HepG2 (cell line): ENCODE data around the gene GPRC5B. TPM values are rescaled to one million over a fixed set of nuclear protein-coding genes. Genes with fewer than 3 reads are reported as not detected.
A peak's percentile ranks its signal among the peaks of the same experiment; 100 is the strongest.

Experiments
- ATF7-NPFF ChIP-seq: sonication (generic); formaldehyde crosslinking; IDR thresholded peaks from 2 replicates; pipeline ENCODE4 v1.8.1; 2023; ENCODE audit warnings: mild to moderate bottlenecking, low read depth, missing genetic modification reagents, moderate library complexity
- BRF2 ChIP-seq: sonication (generic); formaldehyde crosslinking; IDR thresholded peaks from 2 replicates; pipeline ENCODE4 v1.8.1; 2022; ENCODE audit warnings: mild to moderate bottlenecking, missing genetic modification reagents
- EED ChIP-seq: sonication (generic); formaldehyde crosslinking; IDR thresholded peaks from 2 replicates; pipeline ENCODE4 v1.5.0; 2020; ENCODE audit warnings: mild to moderate bottlenecking, missing genetic modification reagents
- HMGXB4 ChIP-seq, 2 experiments: sonication (generic) in 1 of 2; formaldehyde crosslinking in 1 of 2; IDR thresholded peaks; 2 replicates each; pipeline versions ENCODE4 v1.4.0 to v1.6.1; 2018 to 2020; ENCODE audit warnings: missing genetic modification reagents in 2 of 2, borderline replicate concordance in 1 of 2, low read depth in 1 of 2, mild to moderate bottlenecking in 1 of 2, missing biosample characterization in 1 of 2
- KLF16 ChIP-seq, 2 experiments: sonication (generic) in 1 of 2; formaldehyde crosslinking in 1 of 2; IDR thresholded peaks; 2 replicates each; pipeline versions ENCODE4 v1.6.1 to v1.8.0; 2016 to 2023; ENCODE audit warnings: missing genetic modification reagents in 2 of 2, missing compliant biosample characterization in 1 of 2
- MZF1 ChIP-seq: sonication (generic); formaldehyde crosslinking; IDR thresholded peaks from 2 replicates; pipeline ENCODE4 v1.8.1; 2023; ENCODE audit warnings: mild to moderate bottlenecking, missing genetic modification reagents, borderline replicate concordance
- NFIC ChIP-seq: IDR thresholded peaks from 2 replicates; pipeline ENCODE4 v1.6.1; 2012; ENCODE audit warnings: mild to moderate bottlenecking, low read length, inconsistent platforms
- PAXIP1 ChIP-seq: sonication (generic); formaldehyde crosslinking; conservative IDR thresholded peaks from 2 replicates; pipeline ENCODE4 v1.4.0; 2020; ENCODE audit warnings: mild to moderate bottlenecking, missing genetic modification reagents, moderate library complexity
- PHF8 ChIP-seq: sonication (generic); formaldehyde crosslinking; IDR thresholded peaks from 2 replicates; pipeline ENCODE4 v1.5.0; 2020; ENCODE audit warnings: missing genetic modification reagents
- RFXAP ChIP-seq: sonication (generic); formaldehyde crosslinking; IDR thresholded peaks from 2 replicates; pipeline ENCODE4 v1.4.0; 2020; ENCODE audit warnings: missing genetic modification reagents, borderline replicate concordance
- TAF1 ChIP-seq: sonication (generic); formaldehyde crosslinking; IDR thresholded peaks from 2 replicates; pipeline ENCODE4 v1.4.0; 2020; ENCODE audit warnings: missing genetic modification reagents
- TOPORS ChIP-seq: sonication (generic); formaldehyde crosslinking; IDR thresholded peaks from 2 replicates; pipeline ENCODE4 v1.8.0; 2023; ENCODE audit warnings: mild to moderate bottlenecking, missing genetic modification reagents
- ZFX ChIP-seq: sonication (generic); formaldehyde crosslinking; IDR thresholded peaks from 2 replicates; pipeline ENCODE4 v1.4.0; 2020; ENCODE audit warnings: mild to moderate bottlenecking, low read depth, missing genetic modification reagents, moderate library complexity
- ZNF383 ChIP-seq: sonication (generic); formaldehyde crosslinking; IDR thresholded peaks from 2 replicates; pipeline ENCODE4 v1.4.0; 2020; ENCODE audit warnings: missing genetic modification reagents, mild to moderate bottlenecking, borderline replicate concordance
- ZNF451 ChIP-seq: sonication (generic); formaldehyde crosslinking; IDR thresholded peaks from 2 replicates; pipeline ENCODE4 v1.5.0; 2020; ENCODE audit warnings: mild to moderate bottlenecking, missing genetic modification reagents
- ZNF609 ChIP-seq: sonication (generic); formaldehyde crosslinking; IDR thresholded peaks from 2 replicates; pipeline ENCODE4 v1.4.0; 2020; ENCODE audit warnings: mild to moderate bottlenecking, missing genetic modification reagents, borderline replicate concordance
- ZNF776 ChIP-seq: sonication (generic); formaldehyde crosslinking; IDR thresholded peaks from 2 replicates; pipeline ENCODE4 v1.4.0; 2020; ENCODE audit warnings: mild to moderate bottlenecking, missing genetic modification reagents
- polyA plus RNA-seq, 8 experiments: library from polyadenylated mRNA; depleted of rRNA in 3 of 8; stranded (reverse) in 7 of 8; unstranded in 1 of 8; fragments of >200 nt; fragmentation: Illumina TruSeq in 4 of 8; extraction: Trizol in 4 of 8; gene quantifications; 2 replicates each; pipeline versions ENCODE4 v1.2.1 to v1.2.3, GENCODE V29; 2011 to 2016; ENCODE audit warnings: low read depth in 4 of 8, missing spikeins in 1 of 8, mixed read lengths in 1 of 8; ENCODE audit not compliant: insufficient read depth in 1 of 8
- total RNA-seq, 5 experiments: library from RNA; depleted of rRNA; stranded (reverse); fragments of >200 nt; fragmentation: Illumina TruSeq; extraction: Trizol; gene quantifications; 2 replicates each; pipeline ENCODE4 v1.2.3, GENCODE V29; 2016; ENCODE audit warnings: low read depth in 1 of 5

The GPRC5B gene
- total and polyA plus RNA-seq, 2 of the 13 experiments (the other 11 are each of a cell fraction or from before 2014, with no cell fraction given): 0.46 to 0.53 TPM

GRCh38 chr16:19884611-19885450 lies at the start of gene GPRC5B (continued):
- TF ChIP-seq ZNF609 (CRISPR knock-in tag): no peak
- TF ChIP-seq KLF16 (CRISPR knock-in tag; IDR thresholded peaks at IDR 0.05): no peak
- TF ChIP-seq EED (CRISPR knock-in tag): no peak; the same call in 1 of the 2 replicates
- TF ChIP-seq MZF1: no peak
- TF ChIP-seq PHF8: no peak
- TF ChIP-seq RFXAP: no peak
- no peak for TF ChIP-seq ZNF383 (CRISPR knock-in tag)
- TF ChIP-seq BRF2 (CRISPR knock-in tag): no peak
- no peak for TF ChIP-seq NFIC
- TF ChIP-seq HMGXB4 (CRISPR knock-in tag; IDR thresholded peaks at IDR 0.05; ENCODE audit: borderline replicate concordance in 1 of 2, low read depth in 1 of 2): 0 out of 4 replicates have a peak, but pooled peaks of 1 of the 2 experiments have one; percentile 17
- peak; percentile 56; the same call in 1 of the 2 replicates for TF ChIP-seq ZNF776 (CRISPR knock-in tag)
- no peak for TF ChIP-seq TOPORS (CRISPR knock-in tag)
- 0 out of 2 replicates have a peak, but pooled peaks have one; percentile 58 for TF ChIP-seq ZNF451 (CRISPR knock-in tag)
- no peak for TF ChIP-seq ATF7-NPFF (CRISPR knock-in tag)
- TF ChIP-seq PAXIP1 (CRISPR knock-in tag): no peak
- no peak; the same call in none of the 2 replicates for TF ChIP-seq ZFX
- TF ChIP-seq TAF1: no peak
